HepG2 (cell line): Measurements from ENCODE around the gene HRH3. TPM values are rescaled to one million over a fixed set of nuclear protein-coding genes. Genes with fewer than 3 reads are reported as not detected.

Experiments used
- ATAC-seq: fragments of 200-7000 bp; cut with Tn5 transposase; 3 replicates; pipeline ENCODE4 v1.9.1; 2020; ENCODE audit warnings: mild to moderate bottlenecking, moderate library complexity
- BruUV-seq: library from RNA; stranded (reverse); fragments of 400-500 nt; replicated peaks from 2 replicates; lab custom pipeline; 2021; lab: Mats Ljungman, UMichigan
- CTCF ChIA-PET: fragments of 300-600 bp; formaldehyde crosslinking; extraction: SDS; loops from one replicate; lab custom pipeline; 2021; ENCODE audit warnings: low total read pairs, inconsistent platforms, low intra/inter-chr PET ratio; lab: Yijun Ruan, JAX
- POLR2A ChIA-PET: fragments of 350-600 bp; sonication (Branson Sonifier 250); formaldehyde crosslinking; loops from one replicate; lab custom pipeline; 2020; ENCODE audit warnings: antibody characterized with exemption, inconsistent platforms; lab: Yijun Ruan, JAX
- DNase-seq: peaks from one replicate; pipeline ENCODE4 v3.0.0-alpha.2; 2015; ENCODE audit warnings: low spot score
- FAIRE-seq: peaks from 3 replicates; lab custom pipeline; 2011; peaks lifted over from hg19 to GRCh38; lab: Jason Lieb, UNC
- H2AFZ ChIP-seq: one replicate; pipeline ENCODE4 v1.6.1; 2011; ENCODE audit warnings: low read length, inconsistent platforms
- H3K27ac ChIP-seq: fragments of 300-600 bp; 3 replicates; pipeline ENCODE4 v1.8.0; 2011; ENCODE audit warnings: mixed run types, mild to moderate bottlenecking, mixed read lengths, low read length, inconsistent platforms; ENCODE audit not compliant: insufficient read depth; ENCODE audit errors: extremely low read length
- H3K27me3 ChIP-seq, 2 experiments: fragments of 200-600 bp in 1 of 2; 2 replicates in 1 of 2; 3 replicates in 1 of 2; pipeline versions ENCODE4 v1.6.0 to v1.8.0; 2011; ENCODE audit warnings: low read length in 2 of 2, mild to moderate bottlenecking in 2 of 2, moderate library complexity in 2 of 2, inconsistent platforms in 1 of 2; ENCODE audit not compliant: insufficient read depth in 2 of 2, control insufficient read depth in 1 of 2
- H3K36me3 ChIP-seq, 2 experiments: fragments of 200-600 bp in 1 of 2; replicated peaks in 1 of 2; 2 replicates in 1 of 2; 3 replicates in 1 of 2; pipeline versions ENCODE4 v1.5.1 to v1.8.0; 2011; ENCODE audit warnings: low read length in 2 of 2, inconsistent platforms in 1 of 2; ENCODE audit not compliant: insufficient read depth in 2 of 2, control insufficient read depth in 1 of 2
- H3K4me1 ChIP-seq: 2 replicates; pipeline ENCODE4 v1.5.1; 2012; ENCODE audit warnings: low read length, inconsistent platforms; ENCODE audit not compliant: insufficient read depth
- H3K4me2 ChIP-seq: 2 replicates; pipeline ENCODE4 v1.6.0; 2011; ENCODE audit warnings: low read depth, low read length, inconsistent platforms
- H3K4me3 ChIP-seq, 3 experiments: fragments of 200-600 bp in 1 of 3; sonication (generic), shearing (Covaris generic) in 1 of 3; replicated peaks in 1 of 3; 2 replicates each; pipeline ENCODE4 v1.5.1; 2011 to 2016; ENCODE audit warnings: low read length in 3 of 3, inconsistent platforms in 2 of 3, low read depth in 2 of 3, mild to moderate bottlenecking in 2 of 3, control low read depth in 1 of 3, mixed read lengths in 1 of 3; ENCODE audit not compliant: insufficient read depth in 1 of 3
- H3K79me2 ChIP-seq: one replicate; pipeline ENCODE4 v1.6.1; 2011; ENCODE audit warnings: low read length, inconsistent platforms; ENCODE audit not compliant: insufficient read depth
- H3K9ac ChIP-seq: 2 replicates; pipeline ENCODE4 v1.6.0; 2011; ENCODE audit warnings: mild to moderate bottlenecking, low read depth, low read length, inconsistent platforms; ENCODE audit not compliant: insufficient read depth
- H3K9me3 ChIP-seq: 2 replicates; pipeline ENCODE4 v1.5.1; 2012; ENCODE audit warnings: mild to moderate bottlenecking, low read length
- H4K20me1 ChIP-seq: 2 replicates; pipeline ENCODE4 v1.6.0; 2011; ENCODE audit warnings: inconsistent platforms, mild to moderate bottlenecking, low read length, moderate library complexity; ENCODE audit not compliant: insufficient read depth
- CCAR2 ChIP-seq: fragments of 200-400 bp; formaldehyde crosslinking; optimal IDR thresholded peaks from 2 replicates; pipeline ENCODE3; 2018; ENCODE audit warnings: low read depth, mild to moderate bottlenecking, low read length, moderate library complexity
- GABPA ChIP-seq, 2 experiments: IDR thresholded peaks; 2 replicates each; pipeline ENCODE4 v1.6.1; 2011 to 2016; ENCODE audit warnings: low read depth in 2 of 2, low read length in 1 of 2, missing biosample characterization in 1 of 2, missing genetic modification characterization in 1 of 2
- HOXD1 ChIP-seq: sonication (generic); formaldehyde crosslinking; IDR thresholded peaks from 2 replicates; pipeline ENCODE4 v1.5.0; 2020; ENCODE audit warnings: missing genetic modification reagents
- IRF1 ChIP-seq: sonication (generic); formaldehyde crosslinking; IDR thresholded peaks from 2 replicates; pipeline ENCODE4 v1.4.0; 2020; ENCODE audit warnings: low read depth, mild to moderate bottlenecking, missing genetic modification reagents
- KLF12 ChIP-seq: sonication (generic); formaldehyde crosslinking; IDR thresholded peaks from 2 replicates; pipeline ENCODE4 v1.4.0; 2020; ENCODE audit warnings: missing genetic modification reagents, borderline replicate concordance
- NBN ChIP-seq: fragments of 450-650 bp; conservative IDR thresholded peaks from 2 replicates; pipeline ENCODE4 v1.6.1; 2017
- NFE2L1 ChIP-seq: sonication (generic); formaldehyde crosslinking; IDR thresholded peaks from 2 replicates; pipeline ENCODE4 v1.4.0; 2020; ENCODE audit warnings: missing genetic modification reagents, mild to moderate bottlenecking, borderline replicate concordance
- PAX8 ChIP-seq: sonication (generic); formaldehyde crosslinking; IDR thresholded peaks from 2 replicates; pipeline ENCODE4 v1.8.0; 2022; ENCODE audit warnings: mild to moderate bottlenecking, missing genetic modification reagents, borderline replicate concordance
- PCBP1 ChIP-seq: fragments of 200-400 bp; formaldehyde crosslinking; IDR thresholded peaks from 2 replicates; pipeline ENCODE4 v1.6.1; 2017; ENCODE audit warnings: mild to moderate bottlenecking, low read depth, low read length, borderline replicate concordance
- WGBS: methylation state at CpG from one replicate; pipeline ENCODE4 v1.1.6; 2017; ENCODE audit warnings: low lambda C conversion rate; 5-methylcytosine and 5-hydroxymethylcytosine counted together
- in situ Hi-C: cut with HindIII; loops from 2 replicates; pipeline ENCODE4 v1.10.0; 2017; ENCODE audit warnings: low pct_unique_long_range_greater_than_20kb; ENCODE audit not compliant: extremely low pct_ligation_motif_present
- intact Hi-C: fragments of 100-400 bp; cut with micrococcal nuclease; formaldehyde crosslinking; loops from one replicate; pipeline ENCODE4 v1.10.0; 2022; ENCODE audit not compliant: unreplicated experiment
- polyA plus RNA-seq, 8 experiments: library from polyadenylated mRNA; depleted of rRNA in 3 of 8; stranded (reverse) in 7 of 8; unstranded in 1 of 8; fragments of >200 nt; fragmentation: Illumina TruSeq in 4 of 8; extraction: Trizol in 4 of 8; gene quantifications; 2 replicates each; pipeline versions ENCODE4 v1.2.1 to v1.2.3, GENCODE V29; 2011 to 2016; ENCODE audit warnings: low read depth in 4 of 8, missing spikeins in 1 of 8, mixed read lengths in 1 of 8; ENCODE audit not compliant: insufficient read depth in 1 of 8
- total RNA-seq, 5 experiments: library from RNA; depleted of rRNA; stranded (reverse); fragments of >200 nt; fragmentation: Illumina TruSeq; extraction: Trizol; gene quantifications; 2 replicates each; pipeline ENCODE4 v1.2.3, GENCODE V29; 2016; ENCODE audit warnings: low read depth in 1 of 5
- TF ChIP-seq, protein P1 (sequence below): sonication (generic); formaldehyde crosslinking; IDR thresholded peaks from 2 replicates; pipeline ENCODE4 v1.4.0; 2020; ENCODE audit warnings: missing genetic modification reagents
- TF ChIP-seq, protein P2 (sequence below): sonication (generic); formaldehyde crosslinking; IDR thresholded peaks from one replicate; pipeline ENCODE4 v1.5.1; 2020; ENCODE audit warnings: mild to moderate bottlenecking, missing genetic modification reagents; ENCODE audit errors: not compliant biosample characterization
- TF ChIP-seq, protein P3 (sequence below): sonication (generic); formaldehyde crosslinking; IDR thresholded peaks from 2 replicates; pipeline ENCODE4 v1.4.0; 2020; ENCODE audit warnings: missing genetic modification reagents, low read depth, mild to moderate bottlenecking, borderline replicate concordance

HRH3 gene
- total and polyA plus RNA-seq, 2 of the 13 experiments (the other 11 are each of a cell fraction or from before 2014, with no cell fraction given), result 0.18 TPM; not detected in 1

DNA sequence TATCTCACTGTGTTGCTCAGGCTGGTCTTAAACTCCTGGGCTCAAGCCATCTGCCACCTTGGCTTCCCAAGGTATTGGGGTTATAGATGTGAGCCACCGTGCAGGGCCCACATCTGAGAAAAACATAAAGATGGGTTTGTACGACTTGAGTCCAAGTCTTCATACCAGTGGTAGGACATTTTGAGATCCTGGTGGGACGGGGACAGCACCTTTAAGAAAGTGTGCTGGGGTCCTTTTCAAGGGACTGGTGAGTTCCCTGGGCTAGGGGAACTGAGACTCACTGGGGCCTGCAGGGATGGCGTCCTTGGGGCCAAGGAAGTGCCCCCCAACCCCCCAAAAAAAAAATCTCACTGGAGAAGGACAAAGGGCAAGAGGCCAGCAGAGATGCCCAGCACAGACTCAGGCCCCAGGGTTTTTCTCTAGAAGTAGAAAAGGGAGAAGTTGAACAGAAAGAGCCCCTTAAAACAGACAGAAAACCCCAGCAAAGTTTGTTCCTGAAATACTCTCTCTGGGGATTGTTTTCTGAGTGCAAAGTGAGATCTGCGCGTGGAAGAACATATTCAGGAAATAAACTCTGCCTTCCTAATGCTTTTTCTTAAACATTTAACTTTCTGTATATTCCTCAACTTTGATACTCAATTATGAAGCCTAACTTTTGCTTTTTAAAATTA, 28.9 kb upstream of the HRH3 start:
- POLR2A ChIA-PET, result no interaction called here
- no TSS peak for BruUV-seq
- ATAC-seq, result no peak
- no peak overlapping the region for H3K27ac ChIP-seq
- intact Hi-C loops, result no loop called here
- no peak overlapping the region for H2AFZ ChIP-seq
- H4K20me1 ChIP-seq, result peaks cover 82% of the 10 kb centered on the region
- FAIRE-seq, result no peak
- H3K9ac ChIP-seq, result 0 out of 2 replicates have a peak overlapping the region, but pooled peaks have one; percentile 8
- H3K4me2 ChIP-seq, result no peak overlapping the region
- no peak for DNase-seq
- H3K27me3 ChIP-seq, result no peaks in the 10 kb centered on the region
- H3K4me3 ChIP-seq, result no peak overlapping the region
- no peaks in the 10 kb centered on the region for H3K9me3 ChIP-seq
- CTCF ChIA-PET, result no interaction called here
- peaks cover 78% of the 10 kb centered on the region for H3K79me2 ChIP-seq
- in situ Hi-C loops, result no loop called here
- peaks cover 6 to 9% of the 10 kb centered on the region in 2 experiments; a peak in 2 of 5 replicates for H3K36me3 ChIP-seq
- H3K4me1 ChIP-seq, result peaks cover 53% of the 10 kb centered on the region
- 94% methylated on average over 6 of the region's 6 CpGs for WGBS
- TF ChIP-seq NBN, result no peak
- TF ChIP-seq CCAR2, result no peak
- no peak for TF ChIP-seq KLF12 (CRISPR knock-in tag)
- TF ChIP-seq GABPA (IDR thresholded peaks at IDR 0.05; ENCODE audit: low read depth, low read length), result no peak
- no peak for TF ChIP-seq GABPA (CRISPR knock-in tag; IDR thresholded peaks at IDR 0.05; ENCODE audit: low read depth)
- TF ChIP-seq IRF1 (CRISPR knock-in tag), result no peak
- TF ChIP-seq, protein P1, sequence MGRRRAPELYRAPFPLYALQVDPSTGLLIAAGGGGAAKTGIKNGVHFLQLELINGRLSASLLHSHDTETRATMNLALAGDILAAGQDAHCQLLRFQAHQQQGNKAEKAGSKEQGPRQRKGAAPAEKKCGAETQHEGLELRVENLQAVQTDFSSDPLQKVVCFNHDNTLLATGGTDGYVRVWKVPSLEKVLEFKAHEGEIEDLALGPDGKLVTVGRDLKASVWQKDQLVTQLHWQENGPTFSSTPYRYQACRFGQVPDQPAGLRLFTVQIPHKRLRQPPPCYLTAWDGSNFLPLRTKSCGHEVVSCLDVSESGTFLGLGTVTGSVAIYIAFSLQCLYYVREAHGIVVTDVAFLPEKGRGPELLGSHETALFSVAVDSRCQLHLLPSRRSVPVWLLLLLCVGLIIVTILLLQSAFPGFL (CRISPR knock-in tag), result no peak
- TF ChIP-seq, protein P2, sequence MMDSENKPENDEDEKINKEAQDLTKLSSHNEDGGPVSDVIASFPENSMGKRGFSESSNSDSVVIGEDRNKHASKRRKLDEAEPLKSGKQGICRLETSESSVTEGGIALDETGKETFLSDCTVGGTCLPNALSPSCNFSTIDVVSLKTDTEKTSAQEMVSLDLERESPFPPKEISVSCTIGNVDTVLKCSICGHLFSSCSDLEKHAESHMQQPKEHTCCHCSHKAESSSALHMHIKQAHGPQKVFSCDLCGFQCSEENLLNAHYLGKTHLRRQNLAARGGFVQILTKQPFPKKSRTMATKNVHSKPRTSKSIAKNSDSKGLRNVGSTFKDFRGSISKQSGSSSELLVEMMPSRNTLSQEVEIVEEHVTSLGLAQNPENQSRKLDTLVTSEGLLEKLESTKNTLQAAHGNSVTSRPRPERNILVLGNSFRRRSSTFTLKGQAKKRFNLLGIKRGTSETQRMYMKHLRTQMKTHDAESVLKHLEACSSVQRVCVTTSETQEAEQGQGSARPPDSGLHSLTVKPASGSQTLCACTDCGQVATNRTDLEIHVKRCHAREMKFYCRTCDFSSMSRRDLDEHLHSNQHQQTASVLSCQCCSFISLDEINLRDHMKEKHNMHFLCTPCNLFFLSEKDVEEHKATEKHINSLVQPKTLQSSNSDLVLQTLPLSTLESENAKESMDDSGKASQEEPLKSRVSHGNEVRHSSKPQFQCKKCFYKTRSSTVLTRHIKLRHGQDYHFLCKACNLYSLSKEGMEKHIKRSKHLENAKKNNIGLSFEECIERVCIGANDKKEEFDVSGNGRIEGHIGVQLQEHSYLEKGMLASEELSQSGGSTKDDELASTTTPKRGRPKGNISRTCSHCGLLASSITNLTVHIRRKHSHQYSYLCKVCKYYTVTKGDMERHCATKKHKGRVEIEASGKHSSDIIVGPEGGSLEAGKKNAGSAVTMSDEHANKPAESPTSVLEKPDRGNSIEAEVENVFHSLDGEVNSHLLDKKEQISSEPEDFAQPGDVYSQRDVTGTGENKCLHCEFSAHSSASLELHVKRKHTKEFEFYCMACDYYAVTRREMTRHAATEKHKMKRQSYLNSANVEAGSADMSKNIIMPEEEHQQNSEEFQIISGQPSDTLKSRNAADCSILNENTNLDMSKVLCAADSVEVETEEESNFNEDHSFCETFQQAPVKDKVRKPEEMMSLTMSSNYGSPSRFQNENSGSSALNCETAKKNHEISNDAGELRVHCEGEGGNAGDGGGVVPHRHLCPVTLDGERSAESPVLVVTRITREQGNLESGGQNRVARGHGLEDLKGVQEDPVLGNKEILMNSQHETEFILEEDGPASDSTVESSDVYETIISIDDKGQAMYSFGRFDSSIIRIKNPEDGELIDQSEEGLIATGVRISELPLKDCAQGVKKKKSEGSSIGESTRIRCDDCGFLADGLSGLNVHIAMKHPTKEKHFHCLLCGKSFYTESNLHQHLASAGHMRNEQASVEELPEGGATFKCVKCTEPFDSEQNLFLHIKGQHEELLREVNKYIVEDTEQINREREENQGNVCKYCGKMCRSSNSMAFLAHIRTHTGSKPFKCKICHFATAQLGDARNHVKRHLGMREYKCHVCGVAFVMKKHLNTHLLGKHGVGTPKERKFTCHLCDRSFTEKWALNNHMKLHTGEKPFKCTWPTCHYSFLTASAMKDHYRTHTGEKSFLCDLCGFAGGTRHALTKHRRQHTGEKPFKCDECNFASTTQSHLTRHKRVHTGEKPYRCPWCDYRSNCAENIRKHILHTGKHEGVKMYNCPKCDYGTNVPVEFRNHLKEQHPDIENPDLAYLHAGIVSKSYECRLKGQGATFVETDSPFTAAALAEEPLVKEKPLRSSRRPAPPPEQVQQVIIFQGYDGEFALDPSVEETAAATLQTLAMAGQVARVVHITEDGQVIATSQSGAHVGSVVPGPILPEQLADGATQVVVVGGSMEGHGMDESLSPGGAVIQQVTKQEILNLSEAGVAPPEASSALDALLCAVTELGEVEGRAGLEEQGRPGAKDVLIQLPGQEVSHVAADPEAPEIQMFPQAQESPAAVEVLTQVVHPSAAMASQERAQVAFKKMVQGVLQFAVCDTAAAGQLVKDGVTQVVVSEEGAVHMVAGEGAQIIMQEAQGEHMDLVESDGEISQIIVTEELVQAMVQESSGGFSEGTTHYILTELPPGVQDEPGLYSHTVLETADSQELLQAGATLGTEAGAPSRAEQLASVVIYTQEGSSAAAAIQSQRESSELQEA, result no peak
- TF ChIP-seq PCBP1, result no peak
- no peak for TF ChIP-seq NFE2L1 (CRISPR knock-in tag)
- no peak for TF ChIP-seq HOXD1
- TF ChIP-seq PAX8, result no peak
- TF ChIP-seq, protein P3, sequence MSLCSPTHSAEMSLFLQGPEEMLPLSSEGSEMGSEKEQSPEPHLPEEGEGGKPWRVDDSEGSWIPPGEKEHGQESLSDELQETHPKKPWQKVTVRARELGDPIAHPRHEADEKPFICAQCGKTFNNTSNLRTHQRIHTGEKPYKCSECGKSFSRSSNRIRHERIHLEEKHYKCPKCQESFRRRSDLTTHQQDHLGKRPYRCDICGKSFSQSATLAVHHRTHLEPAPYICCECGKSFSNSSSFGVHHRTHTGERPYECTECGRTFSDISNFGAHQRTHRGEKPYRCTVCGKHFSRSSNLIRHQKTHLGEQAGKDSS (CRISPR knock-in tag), result no peak
